Gastroesophageal sphincter (tissue), 4 donors: ENCODE results near the gene TOB2. TPM values are rescaled to one million over a fixed set of nuclear protein-coding genes. Genes with fewer than 3 reads are reported as not detected.
A peak's percentile ranks its signal among the peaks of the same experiment; 100 is the strongest.

ENCODE experiments used
- ATAC-seq: fragments of 150-250 bp; one replicate; pipeline ENCODE4 v1.9.1; 2016; ENCODE audit warnings: mild to moderate bottlenecking, moderate library complexity
- H3K27ac ChIP-seq, 4 donors: fragments of 200-600 bp; sonication (generic) in 3 of 4; 1 replicate in 3 of 4; 2 replicates in 1 of 4; pipeline ENCODE4 v1.5.1; 2016 to 2019
- H3K27me3 ChIP-seq: fragments of 200-600 bp; sonication (generic); one replicate; pipeline ENCODE4 v1.5.1; 2019
- H3K36me3 ChIP-seq, 2 donors: fragments of 200-600 bp; sonication (generic); one replicate each; pipeline ENCODE4 v1.5.1; 2019; ENCODE audit warnings: control low read depth in 1 of 2
- H3K4me1 ChIP-seq, 3 donors: fragments of 200-600 bp; sonication (generic); 1 replicate in 2 of 3; 2 replicates in 1 of 3; pipeline ENCODE4 v1.5.1; 2016 to 2019; ENCODE audit warnings: control low read depth in 2 of 3
- H3K4me3 ChIP-seq, 2 donors: fragments of 200-600 bp; sonication (generic); one replicate each; pipeline ENCODE4 v1.5.1; 2019; ENCODE audit warnings: mild to moderate bottlenecking in 1 of 2, moderate library complexity in 1 of 2
- H3K9me3 ChIP-seq, 3 donors: fragments of 200-600 bp; sonication (generic); one replicate each; pipeline ENCODE4 v1.5.1; 2017 to 2019; ENCODE audit warnings: control low read depth in 2 of 3
- CTCF ChIP-seq, 4 experiments: fragments of 200-600 bp in 2 of 4; fragments of 450-650 bp in 2 of 4; sonication (generic) in 1 of 4; IDR thresholded peaks; one replicate each; pipeline ENCODE4 v1.5.1; 2017 to 2019; ENCODE audit warnings: antibody characterized with exemption in 4 of 4, mild to moderate bottlenecking in 2 of 4, moderate library complexity in 2 of 4
- EP300 ChIP-seq: sonication (generic); formaldehyde crosslinking; IDR thresholded peaks from one replicate; pipeline ENCODE4 v1.6.1; 2017; ENCODE audit warnings: antibody characterized with exemption, mild to moderate bottlenecking
- POLR2A ChIP-seq, 2 donors: fragments of 450-650 bp; IDR thresholded peaks; one replicate each; pipeline ENCODE4 v1.6.1; 2017; ENCODE audit warnings: antibody characterized with exemption in 2 of 2, mild to moderate bottlenecking in 2 of 2, moderate library complexity in 1 of 2
- POLR2AphosphoS5 ChIP-seq: sonication (generic); formaldehyde crosslinking; IDR thresholded peaks from one replicate; pipeline ENCODE4 v1.6.1; 2017; ENCODE audit warnings: antibody characterized with exemption
- WGBS, 2 donors: methylation state at CpG; one replicate each; pipeline ENCODE4 v1.1.5; 2018; ENCODE audit warnings: low coverage in 1 of 2; 5-methylcytosine and 5-hydroxymethylcytosine counted together
- total RNA-seq, 4 donors: library from RNA; depleted of rRNA; stranded (reverse); fragments of >200 nt; gene quantifications; one replicate each; pipeline ENCODE4 v1.1.0, GENCODE V29; 2016

Gene TOB2
- total RNA-seq, 4 donors from 2014 or later = 59.3 to 163 (median 84.1) TPM

GRCh38 chr22:41394012-41394356 lies 52.6 kb downstream of the TOB2 start:
- Histone ChIP-seq H3K36me3 (peaks cover 0 to 90% of the 10 kb centered on the region in 2 donors), H3K4me3 (no peak overlapping the region), H3K27me3 (no peaks in the 10 kb centered on the region), H3K4me1 (peaks cover 0 to 46% (median 8%) of the 10 kb centered on the region in 3 donors), H3K9me3 (no peaks in the 10 kb centered on the region), H3K27ac (peak overlapping the region; percentile 30 to 79 (median 68))
- 76% methylated on average over 3 of the region's 11 CpGs; no CpG with 5 or more reads in 1 of the 2 donors for WGBS, 2 donors
- TF ChIP-seq EP300 (no peak), CTCF (IDR thresholded peaks at IDR 0.05) (no peak), POLR2AphosphoS5 (no peak), POLR2A (IDR thresholded peaks at IDR 0.05) (no peak)
- peak; percentile 4 for ATAC-seq

GRCh38 chr22:41387341-41387740 lies 59.3 kb downstream of the TOB2 start:
- H3K27me3 ChIP-seq = no peaks in the 10 kb centered on the region
- no peaks in the 10 kb centered on the region for H3K9me3 ChIP-seq
- peaks cover 0 to 61% (median 8%) of the 10 kb centered on the region in 3 donors for H3K4me1 ChIP-seq
- no peak overlapping the region for H3K4me3 ChIP-seq
- ATAC-seq = no peak
- TF ChIP-seq EP300 (no peak), POLR2A (IDR thresholded peaks at IDR 0.05) (no peak), CTCF (IDR thresholded peaks at IDR 0.05) (no peak), POLR2AphosphoS5 (no peak)
- WGBS, 2 donors = 85% methylated on average over 3 of the region's 7 CpGs; no CpG with 5 or more reads in 1 of the 2 donors
- H3K36me3 ChIP-seq = peaks cover 0 to 64% of the 10 kb centered on the region in 2 donors
- H3K27ac ChIP-seq = peak overlapping the region in 1 of 4 donors; percentile 11

- Histone ChIP-seq H3K27me3 (no peaks in the 10 kb centered on the region), H3K9me3 (no peaks in the 10 kb centered on the region), H3K36me3 (peaks cover 0 to 32% of the 10 kb centered on the region in 2 donors), H3K27ac (peak overlapping the region in 3 of 4 donors; percentile 99 to 100 (median 100)), H3K4me3 (no peak overlapping the region), H3K4me1 (peaks cover 3 to 69% (median 16%) of the 10 kb centered on the region in 3 donors)
- no peak for TF ChIP-seq CTCF (IDR thresholded peaks at IDR 0.05)
- TF ChIP-seq POLR2A (IDR thresholded peaks at IDR 0.05) = no peak
- TF ChIP-seq EP300 = no peak
- no peak for TF ChIP-seq POLR2AphosphoS5
- no peak for ATAC-seq
Measured at GRCh38 chr22:41384128-41384527, 62.5 kb downstream of the TOB2 start.

Other genes with a start within 250 kb of the TOB2 start
- 10 to 100 TPM; 11.9 to 27.5 (median 21.6) TPM for gene L3MBTL2, start 241.5 kb downstream of the TOB2 start, total RNA-seq
- gene CHADL, start 205.9 kb downstream of the TOB2 start, total RNA-seq = 10 to 100 TPM in 1 of 4 donors, 1 to 10 TPM in 3; 5.9 to 12.6 (median 7.4) TPM
- gene RANGAP1, start 160.6 kb downstream of the TOB2 start, total RNA-seq = 10 to 100 TPM; 47.9 to 91.5 (median 59.1) TPM
- 10 to 100 TPM; 39.0 to 65.2 (median 39.5) TPM for gene ZC3H7B, start 145.3 kb downstream of the TOB2 start, total RNA-seq
- gene TEF, start 64.9 kb downstream of the TOB2 start, total RNA-seq = 10 to 100 TPM; 26.1 to 50.7 (median 37.0) TPM
- gene PHF5A, start 21.9 kb upstream of the TOB2 start, total RNA-seq = 10 to 100 TPM; 26.7 to 44.5 (median 39.2) TPM
- gene ACO2, start 22.3 kb upstream of the TOB2 start, total RNA-seq = 100 to 1,000 TPM; 115 to 227 (median 132) TPM
- 10 to 100 TPM; 17.7 to 27.0 (median 23.4) TPM for gene POLR3H, start 97.7 kb upstream of the TOB2 start, total RNA-seq
- gene CSDC2, start 114.2 kb upstream of the TOB2 start, total RNA-seq = 10 to 100 TPM in 1 of 4 donors, 1 to 10 TPM in 3; 3.0 to 22.2 (median 5.8) TPM
- gene PMM1, start 143.0 kb upstream of the TOB2 start, total RNA-seq = 10 to 100 TPM; 32.7 to 42.5 (median 37.1) TPM
- 10 to 100 TPM; 18.2 to 77.7 (median 21.4) TPM for gene DESI1, start 174.2 kb upstream of the TOB2 start, total RNA-seq
- gene XRCC6, start 174.5 kb upstream of the TOB2 start, total RNA-seq = 100 to 1,000 TPM; 236 to 277 (median 258) TPM
- gene SNU13, start 242.1 kb upstream of the TOB2 start, total RNA-seq = 100 to 1,000 TPM in 3 of 4 donors, 10 to 100 TPM in 1; 78.6 to 131 (median 111) TPM